Thyroid gland (tissue), 4 donors: Measurements from ENCODE around the gene FNDC3B. TPM values are rescaled to one million over a fixed set of nuclear protein-coding genes. Genes with fewer than 3 reads are reported as not detected.

ENCODE experiments used
- DNase-seq, 2 donors: peaks; one replicate each; pipeline ENCODE4 v3.0.0-alpha.2; 2019
- H3K27ac ChIP-seq, 3 donors: fragments of 200-600 bp; sonication (generic); 1 replicate in 2 of 3; 2 replicates in 1 of 3; pipeline ENCODE4 v1.5.1; 2016 to 2019; ENCODE audit warnings: mild to moderate bottlenecking in 1 of 3, moderate library complexity in 1 of 3
- H3K27me3 ChIP-seq: fragments of 200-600 bp; sonication (generic); one replicate; pipeline ENCODE4 v1.5.1; 2019
- H3K36me3 ChIP-seq, 2 donors: fragments of 200-600 bp; sonication (generic); one replicate each; pipeline ENCODE4 v1.5.1; 2016 to 2019
- H3K4me1 ChIP-seq, 2 donors: fragments of 200-600 bp; sonication (generic); one replicate each; pipeline ENCODE4 v1.5.1; 2017 to 2019
- H3K4me3 ChIP-seq, 3 donors: fragments of 200-600 bp; sonication (generic); replicated peaks in 1 of 3; 1 replicate in 2 of 3; 2 replicates in 1 of 3; pipeline ENCODE4 v1.5.1; 2016; ENCODE audit warnings: mild to moderate bottlenecking in 1 of 3
- H3K9me3 ChIP-seq: fragments of 200-600 bp; sonication (generic); one replicate; pipeline ENCODE4 v1.5.1; 2017
- POLR2A ChIP-seq, 2 donors: fragments of 450-650 bp; IDR thresholded peaks; one replicate each; pipeline ENCODE4 v1.6.1; 2017; ENCODE audit warnings: antibody characterized with exemption in 2 of 2, mild to moderate bottlenecking in 2 of 2, moderate library complexity in 1 of 2
- WGBS, 2 donors: methylation state at CpG; one replicate each; pipeline ENCODE4 v1.1.5; 2017; 5-methylcytosine and 5-hydroxymethylcytosine counted together
- intact Hi-C: fragments of 100-400 bp; cut with DNase I; formaldehyde crosslinking; loops from one replicate; pipeline ENCODE4 v1.15.1; 2023
- total RNA-seq, 4 donors: library from RNA; depleted of rRNA; stranded (reverse); fragments of >200 nt; gene quantifications; one replicate each; pipeline ENCODE4 v1.2.3, GENCODE V29; 2016
- TF ChIP-seq, protein P1 (sequence below), 6 experiments: fragments of 200-600 bp in 3 of 6; fragments of 450-650 bp in 3 of 6; sonication (generic) in 3 of 6; IDR thresholded peaks; one replicate each; pipeline ENCODE4 v1.5.1; 2016 to 2019; ENCODE audit warnings: antibody characterized with exemption in 6 of 6, mild to moderate bottlenecking in 2 of 6, inconsistent platforms in 1 of 6, moderate library complexity in 1 of 6

The FNDC3B gene
- total RNA-seq, 4 donors from 2014 or later, result 118 to 172 (median 146) TPM

DNA sequence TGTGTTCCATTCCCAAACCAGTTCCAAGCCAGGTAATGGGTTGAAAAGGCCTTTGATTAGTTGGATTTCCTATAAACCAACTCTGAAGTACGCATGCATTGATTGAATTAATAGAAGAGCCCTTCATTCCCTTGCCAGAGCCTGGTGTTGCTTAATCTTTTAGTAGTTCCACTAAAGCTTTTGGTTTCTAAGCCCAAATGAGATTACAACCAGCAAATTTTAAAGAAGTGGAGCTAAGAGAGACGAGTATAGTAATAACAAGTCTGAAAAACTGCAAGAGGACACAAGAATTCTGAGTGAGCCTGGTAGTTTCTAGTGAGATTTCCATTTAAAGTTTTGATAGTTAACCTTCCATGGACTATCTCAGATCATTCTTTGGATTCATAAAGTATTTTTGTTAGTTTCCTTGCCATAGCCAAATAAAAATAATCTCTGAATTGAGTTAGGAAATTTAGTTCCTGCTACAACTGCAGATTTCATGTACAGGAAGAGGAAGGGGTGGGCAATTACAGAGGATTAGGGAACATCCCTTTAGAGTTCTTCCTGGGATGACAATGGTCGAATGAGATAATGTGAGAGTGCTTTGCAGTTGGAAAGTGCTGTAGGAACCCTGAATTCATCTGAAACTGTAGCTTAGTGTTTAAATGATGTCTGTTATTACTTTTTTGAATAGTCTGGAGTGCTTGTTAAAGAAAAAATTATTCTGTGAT lies 136.8 kb downstream of the FNDC3B start:
- 45 to 48% methylated on average over 3 of the region's 3 CpGs for WGBS, 2 donors
- Histone ChIP-seq H3K36me3 (no peaks in the 10 kb centered on the region), H3K27ac (peak overlapping the region in 2 of 3 donors; percentile 14 to 50), H3K4me1 (peaks cover 35 to 58% of the 10 kb centered on the region in 2 donors), H3K9me3 (no peaks in the 10 kb centered on the region), H3K27me3 (no peaks in the 10 kb centered on the region), H3K4me3 (no peak overlapping the region)
- TF ChIP-seq POLR2A (IDR thresholded peaks at IDR 0.05), result no peak
- TF ChIP-seq, protein P1, sequence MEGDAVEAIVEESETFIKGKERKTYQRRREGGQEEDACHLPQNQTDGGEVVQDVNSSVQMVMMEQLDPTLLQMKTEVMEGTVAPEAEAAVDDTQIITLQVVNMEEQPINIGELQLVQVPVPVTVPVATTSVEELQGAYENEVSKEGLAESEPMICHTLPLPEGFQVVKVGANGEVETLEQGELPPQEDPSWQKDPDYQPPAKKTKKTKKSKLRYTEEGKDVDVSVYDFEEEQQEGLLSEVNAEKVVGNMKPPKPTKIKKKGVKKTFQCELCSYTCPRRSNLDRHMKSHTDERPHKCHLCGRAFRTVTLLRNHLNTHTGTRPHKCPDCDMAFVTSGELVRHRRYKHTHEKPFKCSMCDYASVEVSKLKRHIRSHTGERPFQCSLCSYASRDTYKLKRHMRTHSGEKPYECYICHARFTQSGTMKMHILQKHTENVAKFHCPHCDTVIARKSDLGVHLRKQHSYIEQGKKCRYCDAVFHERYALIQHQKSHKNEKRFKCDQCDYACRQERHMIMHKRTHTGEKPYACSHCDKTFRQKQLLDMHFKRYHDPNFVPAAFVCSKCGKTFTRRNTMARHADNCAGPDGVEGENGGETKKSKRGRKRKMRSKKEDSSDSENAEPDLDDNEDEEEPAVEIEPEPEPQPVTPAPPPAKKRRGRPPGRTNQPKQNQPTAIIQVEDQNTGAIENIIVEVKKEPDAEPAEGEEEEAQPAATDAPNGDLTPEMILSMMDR (IDR thresholded peaks at IDR 0.05), result no peak
- intact Hi-C loops, result no loop called here
- no peak for DNase-seq

DNA sequence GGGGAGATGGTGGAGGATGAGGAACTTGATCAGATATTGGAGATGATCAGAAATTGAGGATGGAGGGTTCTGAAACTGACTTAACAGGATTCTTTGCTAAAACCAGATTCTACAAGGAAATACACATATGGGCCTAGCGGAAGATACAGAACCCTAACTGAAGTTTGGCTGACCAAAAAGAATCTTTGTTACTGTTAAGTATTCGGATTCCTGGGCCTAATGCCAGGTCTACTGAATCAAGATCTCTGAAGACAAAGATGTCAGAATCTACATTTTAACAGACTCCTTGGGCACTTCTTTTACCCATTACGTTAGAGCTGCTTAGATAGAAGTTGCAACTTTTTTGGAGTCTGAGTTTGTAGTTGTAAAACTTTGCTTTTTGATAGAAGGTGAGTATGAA lies 137.7 kb downstream of the FNDC3B start:
- TF ChIP-seq, protein P1 (IDR thresholded peaks at IDR 0.05), result no peak
- TF ChIP-seq POLR2A (IDR thresholded peaks at IDR 0.05), result no peak
- H3K4me1 ChIP-seq, result peaks cover 39 to 58% of the 10 kb centered on the region in 2 donors
- DNase-seq, result no peak
- no peak overlapping the region for H3K4me3 ChIP-seq
- no peak overlapping the region for H3K27ac ChIP-seq
- no peaks in the 10 kb centered on the region for H3K27me3 ChIP-seq
- WGBS, 2 donors, result 43 to 50% methylated on average over 3 of the region's 3 CpGs
- H3K36me3 ChIP-seq, result no peaks in the 10 kb centered on the region
- intact Hi-C loops, result no loop called here
- H3K9me3 ChIP-seq, result no peaks in the 10 kb centered on the region

DNA sequence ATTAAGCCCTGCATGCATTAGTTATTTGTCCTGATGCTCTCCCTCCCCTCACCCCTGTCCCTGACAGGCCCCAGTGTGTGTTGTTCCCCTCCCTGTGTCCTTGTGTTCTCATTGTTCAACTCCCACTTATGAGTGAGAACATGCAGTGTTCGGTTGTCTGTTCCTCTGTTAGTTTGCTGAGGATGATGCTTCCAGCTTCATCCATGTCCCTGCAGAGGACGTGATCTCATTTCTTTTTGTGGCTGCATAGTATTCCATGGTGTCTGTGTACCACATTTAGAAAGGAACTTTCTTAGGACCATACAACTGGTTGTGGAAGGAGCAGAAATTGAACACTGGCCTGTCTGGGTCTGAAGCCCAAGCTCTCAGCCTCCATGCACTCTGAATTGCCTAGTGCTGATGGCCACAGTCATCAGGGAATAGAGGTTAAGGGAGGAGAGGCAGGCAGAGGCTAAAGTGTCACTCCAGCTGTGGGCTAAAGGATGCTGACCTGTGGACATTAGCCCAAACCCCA lies 138.5 kb downstream of the FNDC3B start:
- DNase-seq, result no peak
- Histone ChIP-seq H3K27ac (no peak overlapping the region), H3K36me3 (no peaks in the 10 kb centered on the region), H3K4me3 (no peak overlapping the region), H3K9me3 (no peaks in the 10 kb centered on the region), H3K4me1 (peaks cover 47 to 61% of the 10 kb centered on the region in 2 donors), H3K27me3 (no peaks in the 10 kb centered on the region)
- intact Hi-C loops, result no loop called here
- TF ChIP-seq POLR2A (IDR thresholded peaks at IDR 0.05), result no peak
- TF ChIP-seq, protein P1 (IDR thresholded peaks at IDR 0.05), result no peak
- WGBS, 2 donors, result 98 to 100% methylated on average over 2 of the region's 2 CpGs

DNA sequence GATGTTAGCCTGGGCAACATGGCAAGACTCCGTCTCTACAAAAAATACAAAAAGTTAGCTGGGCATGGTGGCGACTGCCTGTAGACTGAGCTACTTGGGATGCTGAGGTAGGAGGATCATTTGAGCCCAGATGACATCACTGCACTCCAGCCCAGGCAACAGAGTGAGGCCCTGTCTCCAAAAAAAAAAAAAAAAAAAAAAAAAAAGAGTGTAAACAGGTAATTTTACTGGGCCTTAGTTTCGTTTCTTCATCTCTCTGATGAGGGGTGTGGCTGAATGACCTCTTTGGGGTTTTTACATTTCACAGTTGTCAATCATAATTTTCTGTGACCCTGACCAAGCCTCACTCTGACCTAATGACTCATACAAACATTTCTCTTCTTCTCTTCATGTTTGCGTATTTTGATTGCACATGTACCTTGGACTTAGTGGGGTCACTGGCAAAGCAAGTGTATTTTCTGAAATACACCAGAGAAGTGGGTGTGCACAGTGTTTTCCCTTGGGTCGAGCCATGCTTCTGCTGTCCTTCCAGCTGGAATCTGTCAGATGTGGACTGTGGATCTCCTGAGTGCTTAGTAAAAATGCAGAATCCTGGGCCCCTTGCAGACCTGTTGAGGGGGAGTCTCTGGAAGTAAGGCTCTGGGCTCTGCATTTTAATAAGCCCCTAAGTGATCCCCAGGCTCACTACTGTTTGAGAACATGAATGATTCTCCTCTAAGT lies 140.5 kb downstream of the FNDC3B start:
- Histone ChIP-seq H3K36me3 (no peaks in the 10 kb centered on the region), H3K27ac (no peak overlapping the region), H3K4me3 (no peak overlapping the region), H3K27me3 (no peaks in the 10 kb centered on the region), H3K9me3 (no peaks in the 10 kb centered on the region), H3K4me1 (peaks cover 43 to 50% of the 10 kb centered on the region in 2 donors)
- no peak for DNase-seq
- TF ChIP-seq POLR2A (IDR thresholded peaks at IDR 0.05), result no peak
- TF ChIP-seq, protein P1 (IDR thresholded peaks at IDR 0.05), result no peak
- WGBS, 2 donors, result 94% methylated on average over 5 of the region's 5 CpGs
- intact Hi-C loops, result no loop called here

DNA sequence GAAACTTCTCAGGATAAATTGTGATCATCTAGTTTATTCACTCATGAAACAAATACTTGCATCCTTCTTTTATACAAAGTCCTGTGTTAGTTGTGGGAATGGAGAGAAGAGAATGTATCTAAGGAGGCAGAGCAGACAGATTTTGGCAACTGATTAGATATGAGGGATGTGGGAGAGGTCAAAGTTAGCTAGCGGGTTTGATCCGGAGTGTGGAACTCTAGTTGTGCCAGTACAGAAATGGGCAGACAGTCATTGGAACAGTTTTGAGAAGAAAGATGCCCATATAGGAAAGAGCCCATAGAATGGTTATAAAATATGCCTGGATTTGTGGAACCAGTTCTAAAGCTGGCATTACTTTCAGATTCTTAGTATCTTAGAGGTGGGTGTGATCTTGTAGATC lies 141.1 kb downstream of the FNDC3B start:
- no peak for TF ChIP-seq POLR2A (IDR thresholded peaks at IDR 0.05)
- TF ChIP-seq, protein P1 (IDR thresholded peaks at IDR 0.05), result no peak
- intact Hi-C loops, result no loop called here
- DNase-seq, result no peak
- H3K36me3 ChIP-seq, result no peaks in the 10 kb centered on the region
- no peaks in the 10 kb centered on the region for H3K9me3 ChIP-seq
- H3K4me3 ChIP-seq, result no peak overlapping the region
- H3K4me1 ChIP-seq, result peaks cover 43 to 46% of the 10 kb centered on the region in 2 donors
- no peak overlapping the region for H3K27ac ChIP-seq
- no peaks in the 10 kb centered on the region for H3K27me3 ChIP-seq
- 93% methylated on average over 2 of the region's 2 CpGs for WGBS, 2 donors
